Naive thymus-derived CD4-positive, alpha-beta T cell (primary cell): ENCODE results near the gene DPP7. TPM values are rescaled to one million over a fixed set of nuclear protein-coding genes. Genes with fewer than 3 reads are reported as not detected.

ENCODE experiments used
- ATAC-seq: fragments of 150-1000 bp; cut with Tn5 transposase; 2 replicates; pipeline ENCODE4 v1.10.0; 2021; ENCODE audit warnings: mild to moderate bottlenecking, moderate library complexity
- CTCF ChIA-PET: fragments of 350-600 bp; sonication (Branson Sonifier 250); formaldehyde crosslinking; loops from one replicate; lab custom pipeline; 2021; ENCODE audit warnings: antibody characterized with exemption; lab: Charles Lee
- POLR2A ChIA-PET: fragments of 350-600 bp; sonication (Branson Sonifier 250); formaldehyde crosslinking; loops from one replicate; lab custom pipeline; 2021; ENCODE audit warnings: antibody characterized with exemption, inconsistent platforms; lab: Charles Lee
- DNase-seq, 9 donors: peaks; one replicate each; pipeline versions ENCODE4 v3.0.0 to v3.0.0-alpha.2; 2020 to 2022; ENCODE audit warnings: mixed read lengths in 1 of 9
- H3K27ac ChIP-seq: one replicate; pipeline ENCODE4 v1.7.0; 2013; ENCODE audit warnings: mild to moderate bottlenecking, low read depth, low read length, moderate library complexity
- H3K27me3 ChIP-seq, 2 donors: one replicate each; pipeline ENCODE4 v1.7.0; 2013; ENCODE audit warnings: low read length in 2 of 2, mild to moderate bottlenecking in 2 of 2, moderate library complexity in 2 of 2; ENCODE audit not compliant: control insufficient read depth in 2 of 2, insufficient read depth in 2 of 2
- H3K36me3 ChIP-seq, 3 experiments: 1 replicate in 2 of 3; 2 replicates in 1 of 3; pipeline ENCODE4 v1.7.0; 2013; ENCODE audit warnings: low read length in 3 of 3, mild to moderate bottlenecking in 3 of 3, moderate library complexity in 1 of 3; ENCODE audit not compliant: insufficient read depth in 3 of 3, control insufficient read depth in 2 of 3
- H3K4me1 ChIP-seq, 2 donors: one replicate each; pipeline ENCODE4 v1.7.0; 2013; ENCODE audit warnings: low read length in 2 of 2, mild to moderate bottlenecking in 2 of 2, moderate library complexity in 1 of 2; ENCODE audit not compliant: control insufficient read depth in 2 of 2, insufficient read depth in 2 of 2
- H3K4me3 ChIP-seq: 2 replicates; pipeline ENCODE4 v1.7.0; 2013; ENCODE audit warnings: mild to moderate bottlenecking, low read length
- H3K9me3 ChIP-seq, 3 experiments: 1 replicate in 2 of 3; 2 replicates in 1 of 3; pipeline ENCODE4 v1.7.0; 2013; ENCODE audit warnings: low read length in 3 of 3; ENCODE audit not compliant: control insufficient read depth in 2 of 3
- H3K27ac Mint-ChIP-seq, 9 donors: one replicate each; pipeline ENCODE4 v1.8.0; 2020 to 2022; ENCODE audit warnings: mixed read lengths in 9 of 9, mild to moderate bottlenecking in 8 of 9, moderate library complexity in 5 of 9, inconsistent platforms in 2 of 9
- H3K27me3 Mint-ChIP-seq, 5 donors: one replicate each; pipeline ENCODE4 v1.8.0; 2021 to 2022; ENCODE audit warnings: mixed read lengths in 5 of 5, mild to moderate bottlenecking in 1 of 5
- H3K36me3 Mint-ChIP-seq, 5 donors: one replicate each; pipeline ENCODE4 v1.8.0; 2020 to 2022; ENCODE audit warnings: mixed read lengths in 5 of 5, mild to moderate bottlenecking in 3 of 5, inconsistent platforms in 1 of 5
- H3K4me1 Mint-ChIP-seq, 7 donors: one replicate each; pipeline ENCODE4 v1.8.0; 2020 to 2022; ENCODE audit warnings: mixed read lengths in 7 of 7, mild to moderate bottlenecking in 3 of 7, inconsistent platforms in 1 of 7
- H3K4me3 Mint-ChIP-seq, 10 donors: one replicate each; pipeline ENCODE4 v1.8.0; 2020 to 2022; ENCODE audit warnings: mild to moderate bottlenecking in 10 of 10, mixed read lengths in 10 of 10, moderate library complexity in 6 of 10, inconsistent platforms in 2 of 10
- H3K9me3 Mint-ChIP-seq, 11 donors: one replicate each; pipeline ENCODE4 v1.8.0; 2020 to 2022; ENCODE audit warnings: mixed read lengths in 11 of 11, mild to moderate bottlenecking in 4 of 11, inconsistent platforms in 1 of 11, moderate library complexity in 1 of 11
- intact Hi-C, 2 donors: fragments of 100-400 bp; cut with micrococcal nuclease; formaldehyde crosslinking; loops; one replicate each; pipeline ENCODE4 v1.15.1; 2023
- polyA plus RNA-seq, 2 donors: library from polyadenylated mRNA; unstranded; fragments of 300-500 nt; fragmentation: Illumina TruSeq; gene quantifications; one replicate each; pipeline ENCODE4 v1.2.3, GENCODE V29; 2021
- total RNA-seq, 6 experiments: library from RNA in 5 of 6; stranded (reverse) in 5 of 6; gene quantifications; 1 replicate in 5 of 6; 2 replicates in 1 of 6; pipeline ENCODE4 v1.2.3 and lab custom pipeline; 2021 to 2026

Gene DPP7
- total and polyA plus RNA-seq, 7 experiments from 2014 or later = 86.9 to 328 (median 270) TPM

GRCh38 chr9:137069508-137070091, 44.9 kb downstream of the DPP7 start:
- H3K4me3 ChIP-seq = no peak overlapping the region
- Mint-ChIP-seq H3K36me3 (peaks cover 0 to 2% (median 0%) of the 10 kb centered on the region in 5 donors), H3K4me3 (peak overlapping the region in 5 of 10 donors; percentile 9 to 60 (median 49)), H3K9me3 (no peaks in the 10 kb centered on the region), H3K4me1 (peaks cover 10 to 32% (median 12%) of the 10 kb centered on the region in 7 donors), H3K27ac (no peak overlapping the region), H3K27me3 (no peaks in the 10 kb centered on the region)
- no peak overlapping the region for H3K27ac ChIP-seq
- H3K36me3 ChIP-seq = no peaks in the 10 kb centered on the region
- no peaks in the 10 kb centered on the region for H3K9me3 ChIP-seq
- ATAC-seq = no peak
- intact Hi-C loops = loop anchor here (1.0 to 10.0 kb wide), 5 partner anchors 17 to 285 kb away; partner anchors contain the start of genes MAN1B1 (in 2 of the 2) and ABCA2 (in 1 of the 2)
- no peaks in the 10 kb centered on the region for H3K27me3 ChIP-seq
- POLR2A ChIA-PET = interaction anchor here (1.2 to 8.2 kb wide), 5 partner anchors 17 to 171 kb away, joined by 3 to 70 read pairs (median 4); partner anchors contain the start of genes MAN1B1 and TUBB4B
- CTCF ChIA-PET = interaction anchor here (0.9 to 2.8 kb wide), 3 partner anchors 23 to 395 kb away, joined by 3 to 15 read pairs (median 3); no protein-coding TSS in a partner anchor
- no peak for DNase-seq
- H3K4me1 ChIP-seq = peaks cover 11 to 15% of the 10 kb centered on the region in 2 donors

- H3K4me1 ChIP-seq = peaks cover 11 to 15% of the 10 kb centered on the region in 2 donors
- H3K9me3 ChIP-seq = no peaks in the 10 kb centered on the region
- no peak overlapping the region for H3K27ac ChIP-seq
- no peak overlapping the region for H3K4me3 ChIP-seq
- Mint-ChIP-seq H3K27ac (no peak overlapping the region), H3K36me3 (peaks cover 0 to 4% (median 0%) of the 10 kb centered on the region in 5 donors), H3K4me3 (peak overlapping the region in 5 of 10 donors; percentile 9 to 71 (median 49)), H3K4me1 (peaks cover 11 to 35% (median 14%) of the 10 kb centered on the region in 7 donors), H3K27me3 (no peaks in the 10 kb centered on the region), H3K9me3 (no peaks in the 10 kb centered on the region)
- POLR2A ChIA-PET = interaction anchor here (0.6 to 8.2 kb wide), 5 partner anchors 8 to 80 kb away, joined by 3 to 70 read pairs (median 6); partner anchors contain the start of genes MAN1B1 and UAP1L1
- H3K36me3 ChIP-seq = no peaks in the 10 kb centered on the region
- no peaks in the 10 kb centered on the region for H3K27me3 ChIP-seq
- intact Hi-C loops = loop anchor here in 1 of 2 donors (10.0 kb wide), 1 partner anchor 284 kb away; no protein-coding TSS in a partner anchor
- no peak for DNase-seq
- no peak for ATAC-seq
- CTCF ChIA-PET = interaction anchor here (0.9 to 2.8 kb wide), 7 partner anchors 18 to 395 kb away, joined by 3 to 15 read pairs (median 4); partner anchors contain the start of gene MAN1B1
Observed at GRCh38 chr9:137068539-137069507, 45.7 kb downstream of the DPP7 start.

GRCh38 chr9:137067860-137068538, 46.5 kb downstream of the DPP7 start:
- CTCF ChIA-PET = interaction anchor here (0.6 to 2.8 kb wide), 8 partner anchors 18 to 309 kb away, joined by 3 to 15 read pairs (median 4); partner anchors contain the start of genes ABCA2, MAN1B1 and TMEM141

GRCh38 chr9:137066096-137066861, 48.3 kb downstream of the DPP7 start:
- DNase-seq (no peak), ATAC-seq (no peak)
- Histone ChIP-seq H3K4me1 (peaks cover 11 to 15% of the 10 kb centered on the region in 2 donors), H3K4me3 (no peak overlapping the region), H3K9me3 (no peaks in the 10 kb centered on the region), H3K36me3 (no peaks in the 10 kb centered on the region), H3K27ac (no peak overlapping the region), H3K27me3 (no peaks in the 10 kb centered on the region)
- ChIA-PET CTCF (interaction anchor here (1.8 to 2.0 kb wide), 3 partner anchors 20 to 276 kb away, joined by 5 to 8 read pairs (median 7); partner anchors contain the start of genes NPDC1 and TMEM141), POLR2A (interaction anchor here (1.3 to 8.2 kb wide), 2 partner anchors 20 to 21 kb away, joined by 4 to 70 read pairs; partner anchors contain the start of genes MAN1B1 and NPDC1)
- intact Hi-C loops = loop anchor here in 1 of 2 donors (10.0 kb wide), 1 partner anchor 281 kb away; no protein-coding TSS in a partner anchor
- Mint-ChIP-seq H3K4me3 (no peak overlapping the region), H3K4me1 (peaks cover 9 to 25% (median 12%) of the 10 kb centered on the region in 7 donors), H3K9me3 (no peaks in the 10 kb centered on the region), H3K27ac (no peak overlapping the region), H3K27me3 (no peaks in the 10 kb centered on the region), H3K36me3 (peaks cover 0 to 4% (median 0%) of the 10 kb centered on the region in 5 donors)

More at GRCh38 chr9:137067860-137068538, 46.5 kb downstream of the DPP7 start:
- Histone ChIP-seq H3K9me3 (no peaks in the 10 kb centered on the region), H3K4me1 (peaks cover 11 to 15% of the 10 kb centered on the region in 2 donors), H3K27me3 (no peaks in the 10 kb centered on the region), H3K36me3 (no peaks in the 10 kb centered on the region), H3K4me3 (no peak overlapping the region), H3K27ac (no peak overlapping the region)
- POLR2A ChIA-PET = interaction anchor here (0.6 to 8.2 kb wide), 4 partner anchors 9 to 262 kb away, joined by 3 to 70 read pairs (median 8); partner anchors contain the start of genes MAN1B1 and UAP1L1
- Mint-ChIP-seq H3K27ac (peak overlapping the region in 6 of 9 donors; percentile 26 to 82 (median 68)), H3K4me3 (peak overlapping the region in 8 of 10 donors; percentile 10 to 79 (median 62)), H3K9me3 (no peaks in the 10 kb centered on the region), H3K4me1 (peaks cover 11 to 33% (median 14%) of the 10 kb centered on the region in 7 donors), H3K36me3 (peaks cover 0 to 4% (median 0%) of the 10 kb centered on the region in 5 donors), H3K27me3 (no peaks in the 10 kb centered on the region)
- ATAC-seq = peak; percentile 75
- intact Hi-C loops = loop anchor here (1.0 to 10.0 kb wide), 3 partner anchors 9 to 283 kb away; partner anchors contain the start of genes NPDC1 (in 2 of the 2) and UAP1L1 (in 1 of the 2)
- DNase-seq = peak; percentile 77 to 88 (median 85)

GRCh38 chr9:137065336-137065967, 49.1 kb downstream of the DPP7 start:
- H3K4me1 Mint-ChIP-seq = peaks cover 4 to 17% (median 5%) of the 10 kb centered on the region in 7 donors
- H3K27ac Mint-ChIP-seq = no peak overlapping the region
- H3K27me3 Mint-ChIP-seq = no peaks in the 10 kb centered on the region
- Histone ChIP-seq H3K9me3 (no peaks in the 10 kb centered on the region), H3K4me1 (peaks cover 5 to 8% of the 10 kb centered on the region in 2 donors), H3K27me3 (no peaks in the 10 kb centered on the region), H3K4me3 (no peak overlapping the region), H3K36me3 (no peaks in the 10 kb centered on the region), H3K27ac (no peak overlapping the region)
- CTCF ChIA-PET = interaction anchor here (1.9 kb wide), 1 partner anchor 19 kb away, joined by 8 read pairs; the partner anchor contains the start of gene NPDC1
- H3K36me3 Mint-ChIP-seq = peaks cover 0 to 4% (median 0%) of the 10 kb centered on the region in 5 donors
- H3K4me3 Mint-ChIP-seq = no peak overlapping the region
- ATAC-seq (no peak), DNase-seq (no peak)
- intact Hi-C loops = loop anchor here in 1 of 2 donors (10.0 kb wide), 1 partner anchor 281 kb away; no protein-coding TSS in a partner anchor
- POLR2A ChIA-PET = interaction anchor here (1.3 to 8.2 kb wide), 2 partner anchors 19 to 21 kb away, joined by 4 to 70 read pairs; partner anchors contain the start of genes MAN1B1 and NPDC1
- H3K9me3 Mint-ChIP-seq = no peaks in the 10 kb centered on the region
